Measurements from ENCODE around the gene CLASP1. TPM values are rescaled to one million over a fixed set of nuclear protein-coding genes. Genes with fewer than 3 reads are reported as not detected.

Gene CLASP1
- total and polyA plus RNA-seq, 2 experiments from 2014 or later, result 16.6 to 56.3 TPM

- no peaks in the 10 kb centered on the region for H3K36me3 Mint-ChIP-seq (ENCODE audit: low read depth)
- Histone ChIP-seq H3K36me3 (ENCODE audit: insufficient read depth) (no peaks in the 10 kb centered on the region), H3F3A (replicated peaks; ENCODE audit: low read depth) (no peaks in the 10 kb centered on the region), H3K79me2 (replicated peaks; ENCODE audit: insufficient read depth) (no peaks in the 10 kb centered on the region), H3K9me2 (ENCODE audit: insufficient read depth) (no peaks in the 10 kb centered on the region), H3K4me3 (no peak overlapping the region), H3K27ac (ENCODE audit: low read depth) (no peak overlapping the region), H2AFZ (no peak overlapping the region), H4K20me1 (replicated peaks; ENCODE audit: insufficient read depth) (no peaks in the 10 kb centered on the region), H3K4me1 (ENCODE audit: insufficient read depth) (peaks cover 12% of the 10 kb centered on the region), H3K4me2 (no peak overlapping the region), H3K27me3 (ENCODE audit: insufficient read depth) (no peaks in the 10 kb centered on the region)
- no peak overlapping the region for H3K27ac Mint-ChIP-seq
- DNase-seq (ENCODE audit: low spot score) (no peak), ATAC-seq (no peak)
- H3K4me1 Mint-ChIP-seq, result peaks cover 18% of the 10 kb centered on the region
- H3K27me3 Mint-ChIP-seq (ENCODE audit: insufficient read depth, low read depth, poor library complexity), result peaks cover 6% of the 10 kb centered on the region
- no peak overlapping the region; the same call in 2 of the 3 replicates for H3K4me3 Mint-ChIP-seq
- no peaks in the 10 kb centered on the region for H3K9me3 Mint-ChIP-seq
- TF ChIP-seq POLR2AphosphoS5 (IDR thresholded peaks at IDR 0.05; ENCODE audit: low read depth) (no peak), EZH2 (IDR thresholded peaks at IDR 0.05; ENCODE audit: low read depth, unreplicated experiment) (no peak), ETS1 (IDR thresholded peaks at IDR 0.05) (no peak), ZNF331 (CRISPR knock-in tag; IDR thresholded peaks at IDR 0.05; ENCODE audit: low read depth) (no peak), ZNF114 (CRISPR knock-in tag; IDR thresholded peaks at IDR 0.05) (no peak), CREB1 (CRISPR knock-in tag; IDR thresholded peaks at IDR 0.05; ENCODE audit: low read depth) (no peak), EZH2phosphoT487 (IDR thresholded peaks at IDR 0.05; ENCODE audit: unreplicated experiment) (no peak), JUNB (IDR thresholded peaks at IDR 0.05; ENCODE audit: unreplicated experiment) (no peak), ZNF462 (CRISPR knock-in tag; IDR thresholded peaks at IDR 0.05) (no peak), REST (IDR thresholded peaks at IDR 0.05; ENCODE audit: unreplicated experiment) (no peak), STAT1 (IDR thresholded peaks at IDR 0.05; ENCODE audit: unreplicated experiment) (no peak), CTCF (conservative IDR thresholded peaks at IDR 0.05; ENCODE audit: low read depth in 2 of 2) (no peak), NANOG (IDR thresholded peaks at IDR 0.05; ENCODE audit: borderline replicate concordance) (no peak)
These were observed 47.9 kb upstream of the CLASP1 start for GRCh38 chr2:121697108-121697631.
